WERI-Rb-1 (cell line): ENCODE data around the gene FGFR2.

Experiments
- DNase-seq: peaks from one replicate; pipeline ENCODE4 v3.0.0-alpha.2; 2020
- H3K27ac ChIP-seq: fragments of 250-450 bp; sonication (Bioruptor Pico); 2 replicates; pipeline ENCODE4 v1.5.1; 2020; ENCODE audit warnings: mild to moderate bottlenecking, moderate library complexity
- H3K27me3 ChIP-seq: fragments of 250-450 bp; sonication (Bioruptor Pico); 2 replicates; pipeline ENCODE4 v1.5.1; 2021; ENCODE audit warnings: mild to moderate bottlenecking, low read depth, moderate library complexity; ENCODE audit not compliant: insufficient read depth, severe bottlenecking
- H3K36me3 ChIP-seq: fragments of 250-450 bp; sonication (Bioruptor Pico); 2 replicates; pipeline ENCODE4 v1.5.1; 2020; ENCODE audit warnings: mild to moderate bottlenecking, moderate library complexity
- H3K4me3 ChIP-seq: 2 replicates; pipeline ENCODE4 v1.5.1; 2011; ENCODE audit warnings: low read depth, mild to moderate bottlenecking, control low read depth, low read length
- H3K9me3 ChIP-seq: fragments of 250-450 bp; sonication (Bioruptor Pico); 2 replicates; pipeline ENCODE4 v1.5.1; 2021; ENCODE audit warnings: mild to moderate bottlenecking, moderate library complexity; ENCODE audit not compliant: severe bottlenecking
- CTCF ChIP-seq: IDR thresholded peaks from 2 replicates; pipeline ENCODE4 v1.5.1; 2011; ENCODE audit warnings: low read depth, mild to moderate bottlenecking, control low read depth, inconsistent platforms, low read length

Gene FGFR2

GRCh38 chr10:121583857-121584256 is 14.4 kb downstream of the FGFR2 start:
- H3K27me3 ChIP-seq: no peaks in the 10 kb centered on the region
- H3K27ac ChIP-seq: no peak overlapping the region
- no peaks in the 10 kb centered on the region; the same call in none of the 2 replicates for H3K36me3 ChIP-seq
- H3K4me3 ChIP-seq: no peak overlapping the region
- no peak for DNase-seq
- no peak for TF ChIP-seq CTCF
- no peaks in the 10 kb centered on the region for H3K9me3 ChIP-seq

- Histone ChIP-seq H3K36me3 (no peaks in the 10 kb centered on the region; the same call in none of the 2 replicates), H3K4me3 (no peak overlapping the region), H3K27ac (no peak overlapping the region), H3K27me3 (no peaks in the 10 kb centered on the region), H3K9me3 (no peaks in the 10 kb centered on the region)
- DNase-seq: no peak
- TF ChIP-seq CTCF: no peak
Observed at GRCh38 chr10:121583258-121583657, 15.0 kb downstream of the FGFR2 start.

- Histone ChIP-seq H3K9me3 (no peaks in the 10 kb centered on the region), H3K4me3 (no peak overlapping the region), H3K27me3 (no peaks in the 10 kb centered on the region), H3K36me3 (no peaks in the 10 kb centered on the region; the same call in 1 of the 2 replicates), H3K27ac (peak overlapping the region; percentile 60)
- peak; percentile 80 for DNase-seq
- TF ChIP-seq CTCF: no peak
Observed at GRCh38 chr10:121580276-121581116, 17.7 kb downstream of the FGFR2 start.

- TF ChIP-seq CTCF: no peak
- DNase-seq: no peak
- H3K27ac ChIP-seq: peak overlapping the region; percentile 31
- H3K4me3 ChIP-seq: no peak overlapping the region
- no peaks in the 10 kb centered on the region; the same call in 1 of the 2 replicates for H3K36me3 ChIP-seq
- H3K27me3 ChIP-seq: no peaks in the 10 kb centered on the region
- H3K9me3 ChIP-seq: no peaks in the 10 kb centered on the region
Observed at GRCh38 chr10:121579656-121580055, 18.6 kb downstream of the FGFR2 start.

GRCh38 chr10:121578965-121579364 is 19.3 kb downstream of the FGFR2 start:
- Histone ChIP-seq H3K27me3 (no peaks in the 10 kb centered on the region), H3K4me3 (no peak overlapping the region), H3K27ac (peak overlapping the region; percentile 16; the same call in 1 of the 2 replicates), H3K36me3 (no peaks in the 10 kb centered on the region; the same call in 1 of the 2 replicates), H3K9me3 (no peaks in the 10 kb centered on the region)
- TF ChIP-seq CTCF: no peak
- DNase-seq: no peak

GRCh38 chr10:121578298-121578697 is 19.9 kb downstream of the FGFR2 start:
- peak overlapping the region; percentile 16; the same call in 1 of the 2 replicates for H3K27ac ChIP-seq
- no peaks in the 10 kb centered on the region for H3K9me3 ChIP-seq
- TF ChIP-seq CTCF: no peak

More at GRCh38 chr10:121578298-121578697, 19.9 kb downstream of the FGFR2 start:
- H3K27me3 ChIP-seq: no peaks in the 10 kb centered on the region
- no peaks in the 10 kb centered on the region; the same call in 1 of the 2 replicates for H3K36me3 ChIP-seq
- H3K4me3 ChIP-seq: no peak overlapping the region
- peak; percentile 70 for DNase-seq
